Jurkat, Clone E6-1 (cell line): ENCODE data around the gene DSG3. TPM values are rescaled to one million over a fixed set of nuclear protein-coding genes. Genes with fewer than 3 reads are reported as not detected.

ENCODE experiments used
- DNase-seq: peaks from one replicate; pipeline ENCODE4 v3.0.0-alpha.2; 2011; ENCODE audit warnings: low read depth, low spot score
- H3K4me3 ChIP-seq: 2 replicates; pipeline ENCODE4 v1.5.1; 2011; ENCODE audit warnings: mild to moderate bottlenecking, low read length, control low read depth, moderate library complexity
- polyA plus RNA-seq: library from polyadenylated mRNA; unstranded; fragments of >200 nt; gene quantifications from one replicate; pipeline ENCODE4 v1.2.1, GENCODE V29; 2012; ENCODE audit warnings: missing spikeins; ENCODE audit not compliant: insufficient read length, insufficient read depth

DSG3 gene
- polyA plus RNA-seq: not detected

- no peak within 1 kb of the TSS for H3K4me3 ChIP-seq
- no peak for DNase-seq
Measured at GRCh38 chr18:31447530-31448191, at the start of gene DSG3. TSS of gene DSG3 (plus strand) at chr18:31447741. CDS start at chr18:31447878, 137 bp downstream.

- no peak overlapping the region for H3K4me3 ChIP-seq
- DNase-seq: no peak
Measured at GRCh38 chr18:31398191-31398590, 49.4 kb upstream of the DSG3 start.

GRCh38 chr18:31399306-31400032 lies 48.1 kb upstream of the DSG3 start:
- no peak overlapping the region for H3K4me3 ChIP-seq
- DNase-seq: no peak

- H3K4me3 ChIP-seq: no peak overlapping the region
- DNase-seq: no peak
Measured at GRCh38 chr18:31401156-31402025, 46.1 kb upstream of the DSG3 start.

- DNase-seq: no peak
- no peak overlapping the region for H3K4me3 ChIP-seq
Measured at GRCh38 chr18:31402026-31402373, 45.5 kb upstream of the DSG3 start.

- H3K4me3 ChIP-seq: no peak overlapping the region
- no peak for DNase-seq
Measured at GRCh38 chr18:31403409-31403808, 44.1 kb upstream of the DSG3 start.

GRCh38 chr18:31407649-31408048 lies 39.9 kb upstream of the DSG3 start:
- H3K4me3 ChIP-seq: no peak overlapping the region
- DNase-seq: no peak

GRCh38 chr18:31409276-31409675 lies 38.3 kb upstream of the DSG3 start:
- DNase-seq: no peak
- H3K4me3 ChIP-seq: no peak overlapping the region

GRCh38 chr18:31410716-31411483 lies 36.6 kb upstream of the DSG3 start:
- no peak overlapping the region for H3K4me3 ChIP-seq
- DNase-seq: no peak

GRCh38 chr18:31413137-31413536 lies 34.4 kb upstream of the DSG3 start:
- DNase-seq: no peak
- H3K4me3 ChIP-seq: no peak overlapping the region

- DNase-seq: no peak
Measured at GRCh38 chr18:31417850-31418249, 29.7 kb upstream of the DSG3 start.

GRCh38 chr18:31419457-31419932 lies 28.0 kb upstream of the DSG3 start:
- DNase-seq: no peak
- no peak overlapping the region for H3K4me3 ChIP-seq

More at GRCh38 chr18:31417850-31418249, 29.7 kb upstream of the DSG3 start:
- H3K4me3 ChIP-seq: no peak overlapping the region

GRCh38 chr18:31420032-31420431 lies 27.5 kb upstream of the DSG3 start:
- no peak for DNase-seq
- no peak overlapping the region for H3K4me3 ChIP-seq

- DNase-seq: no peak
- no peak overlapping the region for H3K4me3 ChIP-seq
Measured at GRCh38 chr18:31420524-31420923, 27.0 kb upstream of the DSG3 start.

GRCh38 chr18:31424383-31424988 lies 23.1 kb upstream of the DSG3 start:
- no peak overlapping the region for H3K4me3 ChIP-seq
- peak; percentile 21 for DNase-seq

- DNase-seq: no peak
- H3K4me3 ChIP-seq: no peak overlapping the region
Measured at GRCh38 chr18:31426021-31426420, 21.5 kb upstream of the DSG3 start.

GRCh38 chr18:31426871-31427406 lies 20.6 kb upstream of the DSG3 start:
- DNase-seq: no peak
- H3K4me3 ChIP-seq: no peak overlapping the region

GRCh38 chr18:31428211-31428610 lies 19.3 kb upstream of the DSG3 start:
- no peak for DNase-seq
- H3K4me3 ChIP-seq: no peak overlapping the region
